Activated naive CD4-positive, alpha-beta T cell treated with Interleukin-2 at 50 U/mL for 16 hours (primary cell): ENCODE measurements around the gene MYOM3.
A peak's percentile ranks its signal among the peaks of the same experiment; 100 is the strongest.

Experiments
- DNase-seq: peaks from one replicate; pipeline ENCODE4 v3.0.0-alpha.2; 2020

Gene MYOM3

DNA sequence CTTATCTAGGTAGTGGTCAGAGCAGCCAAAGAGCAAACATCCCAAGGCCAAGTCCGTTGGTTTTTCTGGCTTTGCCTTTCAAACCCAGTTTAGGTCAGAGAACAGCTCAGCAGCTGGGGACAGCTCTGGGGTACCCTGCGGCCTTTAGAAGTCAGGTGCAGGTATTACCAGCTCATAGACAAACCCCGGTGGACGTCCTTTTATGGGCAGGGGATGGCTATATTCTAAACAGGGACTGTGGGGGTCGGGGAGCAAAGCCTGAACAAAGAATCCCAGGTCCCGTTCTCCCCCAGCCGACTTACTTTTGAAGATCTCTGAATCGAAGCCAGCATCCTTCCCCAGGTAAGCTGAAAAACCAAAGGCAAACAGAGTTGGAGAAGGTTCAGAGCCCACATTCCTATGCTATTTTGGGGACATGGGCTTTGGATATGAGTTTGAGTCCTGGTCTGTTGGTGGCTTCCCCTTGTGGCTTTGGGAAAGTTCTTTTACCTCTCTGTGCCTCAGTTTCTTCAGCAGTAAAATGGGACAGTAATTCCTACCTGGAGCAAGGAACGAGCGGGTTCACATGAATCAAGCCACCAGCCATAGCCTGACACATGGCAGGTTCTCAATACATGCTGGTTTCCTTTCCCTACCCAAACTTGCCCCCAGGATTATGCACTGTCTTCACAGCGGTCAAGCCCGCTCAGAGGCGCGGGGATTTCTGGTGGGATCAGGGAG is 16.6 kb downstream of the MYOM3 start:
- DNase-seq = no peak

DNA sequence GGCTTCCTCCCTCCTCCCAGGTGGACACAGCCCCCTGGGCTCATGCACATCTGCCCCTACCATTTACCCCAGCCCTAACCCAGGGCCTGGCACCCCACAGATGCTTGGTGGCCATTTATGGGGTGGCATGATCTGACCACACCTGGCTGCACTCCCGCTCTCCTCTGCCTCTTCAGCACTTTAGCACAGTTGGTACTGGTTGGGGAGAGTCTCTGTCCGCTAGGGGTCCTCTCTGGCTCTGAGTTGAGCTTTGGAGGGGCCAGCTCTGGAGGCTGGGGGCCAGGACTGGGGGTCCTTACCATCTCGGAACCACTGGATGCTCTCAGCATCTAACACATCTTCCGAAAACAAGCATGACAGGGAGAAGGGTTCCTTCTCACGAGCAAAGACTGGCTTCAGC is 17.4 kb downstream of the MYOM3 start:
- DNase-seq = no peak

DNA sequence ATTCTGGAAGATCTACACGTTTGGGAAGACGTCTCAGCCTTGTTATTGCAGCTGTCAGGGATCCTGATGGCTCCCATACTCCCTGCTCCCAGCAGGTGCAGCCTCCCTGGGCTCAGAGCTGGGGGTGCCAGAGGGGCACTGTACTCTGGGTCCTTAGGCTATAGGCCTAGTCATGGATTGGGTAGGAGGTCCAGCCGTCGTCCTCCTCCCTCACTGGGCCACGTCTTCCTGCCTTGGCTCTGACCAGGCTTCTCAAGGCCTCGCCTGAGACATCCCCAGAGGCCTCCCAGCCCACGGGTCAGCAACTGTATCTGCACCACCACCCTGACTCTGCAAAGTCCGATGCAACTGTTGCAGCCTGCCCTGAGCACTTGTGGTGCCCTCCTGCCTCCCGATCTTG is 18.2 kb downstream of the MYOM3 start:
- DNase-seq = no peak

DNA sequence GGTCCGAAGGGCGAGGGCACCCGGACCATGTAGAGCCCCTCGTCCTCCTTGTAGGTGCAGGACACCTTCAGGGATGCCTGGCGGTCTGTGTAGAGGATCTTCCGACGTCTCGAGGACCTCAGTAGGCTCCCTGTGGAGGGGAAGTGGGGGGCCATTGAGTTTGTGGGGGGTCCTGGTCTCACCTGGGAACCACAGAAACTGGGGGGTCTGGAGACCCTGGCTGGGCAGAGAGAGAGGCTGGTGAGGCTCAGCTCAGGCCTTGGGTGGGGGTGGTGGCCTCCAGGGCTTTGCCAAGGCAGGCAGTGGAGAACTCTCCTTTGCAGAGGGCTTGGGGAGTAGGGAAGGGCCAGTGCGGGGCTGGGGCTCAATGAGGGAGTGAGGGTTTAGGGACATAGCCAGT is 19.0 kb downstream of the MYOM3 start:
- no peak for DNase-seq

DNA sequence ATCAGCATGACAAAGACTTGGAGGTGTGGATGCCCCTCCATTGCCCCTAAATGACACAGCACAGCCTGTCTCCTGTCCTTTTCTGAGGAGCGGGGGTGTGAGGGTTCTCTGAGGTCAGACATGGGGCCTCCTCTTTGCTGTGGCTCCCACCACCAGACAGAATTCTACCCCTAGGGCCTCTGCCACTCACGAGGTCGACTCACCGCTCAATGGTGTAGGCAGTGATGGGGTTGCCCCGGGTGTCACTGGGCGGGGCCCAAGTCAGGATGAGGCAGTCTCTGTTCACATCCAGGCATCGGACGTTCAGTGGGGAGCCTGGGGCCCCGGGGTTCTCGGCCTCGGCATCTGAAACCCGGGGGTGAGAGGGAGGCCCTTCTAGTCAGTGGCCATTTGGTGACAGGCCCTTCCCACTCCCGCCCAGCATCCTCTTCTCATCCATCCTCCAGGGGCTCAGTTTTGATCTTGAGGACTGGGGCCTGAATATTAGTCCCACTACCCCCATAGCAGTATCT is 19.9 kb downstream of the MYOM3 start:
- DNase-seq = no peak

DNA sequence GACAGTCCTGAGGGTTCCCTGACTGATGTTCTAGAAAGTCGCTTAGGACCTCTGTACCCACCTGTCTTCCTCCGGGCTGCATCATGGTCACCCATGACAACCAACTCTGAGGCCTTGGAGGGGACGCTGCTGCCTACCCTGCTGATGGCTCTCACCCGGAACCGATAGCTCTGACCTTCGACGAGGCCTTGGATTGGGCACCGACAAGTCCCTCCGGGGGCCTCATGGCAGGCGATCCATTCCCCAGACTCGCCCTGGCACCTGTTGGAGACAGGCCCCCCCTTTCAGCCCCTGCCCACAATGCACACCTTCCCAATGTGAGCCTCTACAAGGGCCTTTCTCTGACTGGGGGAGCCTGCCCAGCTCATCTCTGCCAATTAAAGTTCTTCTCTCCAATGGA is 21.2 kb downstream of the MYOM3 start:
- no peak for DNase-seq

DNA sequence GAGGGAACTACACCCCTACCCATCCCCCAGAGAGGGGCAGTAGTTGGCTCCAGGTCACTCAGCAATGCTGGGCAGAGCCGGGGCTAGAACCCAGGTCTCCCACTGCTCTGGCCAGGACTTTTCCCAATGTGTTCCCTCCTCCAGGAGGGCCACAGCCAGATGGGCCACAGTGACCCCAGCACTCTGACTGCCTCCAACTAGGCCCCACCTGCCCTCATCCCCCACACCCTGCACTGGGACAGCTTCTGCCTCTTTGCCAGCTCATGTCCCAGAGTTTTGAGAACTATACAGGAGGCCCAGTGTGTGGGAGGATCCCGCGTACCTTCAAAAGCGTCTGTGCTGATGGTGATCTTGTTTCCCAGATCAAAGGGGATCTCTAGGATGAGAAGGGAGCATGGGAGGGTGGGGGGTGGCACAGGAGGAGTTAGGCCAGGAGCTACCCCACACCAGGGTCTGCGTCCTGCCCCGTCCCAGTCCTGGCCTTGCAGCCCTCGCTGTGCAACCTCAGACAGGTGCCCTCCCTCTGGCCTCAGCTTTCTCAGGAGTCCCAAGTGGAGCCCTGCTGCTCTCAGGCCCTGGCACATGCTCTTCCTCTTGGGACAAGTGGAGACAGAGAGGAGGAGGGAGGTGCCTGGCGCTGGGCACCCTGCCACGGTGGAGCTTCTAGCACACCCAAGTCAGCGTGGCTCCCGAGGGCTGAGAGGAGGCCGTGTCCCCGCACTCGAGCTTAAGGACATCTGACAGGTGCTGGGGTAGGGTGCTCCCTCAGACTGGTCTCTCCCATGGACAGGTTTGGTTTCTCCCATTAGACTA is 22.0 kb downstream of the MYOM3 start:
- no peak for DNase-seq

DNA sequence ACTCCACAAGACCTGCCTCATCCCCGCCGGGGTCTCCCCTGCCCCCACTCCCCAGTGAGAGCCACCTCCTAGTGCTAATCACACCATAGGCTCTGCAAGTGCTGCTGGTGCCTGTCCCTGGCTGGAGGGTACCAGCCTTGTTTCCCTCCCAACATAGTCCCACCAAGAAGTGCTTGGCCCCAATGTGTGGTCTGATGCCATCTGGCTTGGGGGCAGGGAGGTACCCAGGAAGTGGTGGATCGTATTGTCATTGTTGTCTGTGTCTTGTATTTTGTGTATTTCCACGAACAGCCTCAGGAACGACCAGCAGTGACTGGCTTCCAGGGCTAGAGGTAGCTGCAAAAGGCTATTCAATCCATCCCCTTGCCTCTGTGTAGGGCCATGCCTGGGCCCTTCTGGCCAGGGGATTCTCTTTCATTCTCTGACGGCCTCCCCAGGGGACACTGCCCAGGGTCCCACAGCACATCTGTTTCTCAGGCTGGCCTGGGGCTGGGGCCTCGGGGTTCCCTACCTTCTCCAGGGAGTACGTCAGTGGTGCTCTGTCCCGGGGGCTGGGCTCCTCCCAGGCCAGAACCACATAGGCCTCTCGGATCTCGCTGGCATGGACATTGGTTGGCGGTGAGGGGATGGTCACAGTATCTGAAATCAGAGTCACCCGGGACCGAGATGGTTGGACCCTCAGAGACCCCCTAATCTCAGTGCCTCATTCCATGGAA is 22.8 kb downstream of the MYOM3 start:
- DNase-seq = no peak

DNA sequence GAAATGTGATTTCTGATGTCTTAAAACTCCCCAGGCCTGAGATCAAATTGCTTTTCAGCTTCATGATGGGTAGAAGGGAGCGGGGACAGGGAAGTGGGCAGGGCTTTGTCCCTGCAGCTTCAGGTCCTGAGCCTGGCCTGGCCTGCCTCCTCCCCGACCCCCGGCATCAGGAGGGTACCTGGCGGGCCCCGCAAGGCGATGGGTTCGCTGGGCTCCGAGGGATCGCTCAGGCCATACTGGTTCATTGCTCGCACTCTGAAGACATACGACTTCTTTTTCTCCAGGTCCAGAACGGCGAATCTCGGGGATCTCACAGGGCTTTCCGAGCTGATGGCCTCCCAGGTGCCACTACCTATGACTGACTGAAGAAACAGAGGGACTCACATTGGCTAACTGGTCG is 25.5 kb downstream of the MYOM3 start:
- DNase-seq = no peak

DNA sequence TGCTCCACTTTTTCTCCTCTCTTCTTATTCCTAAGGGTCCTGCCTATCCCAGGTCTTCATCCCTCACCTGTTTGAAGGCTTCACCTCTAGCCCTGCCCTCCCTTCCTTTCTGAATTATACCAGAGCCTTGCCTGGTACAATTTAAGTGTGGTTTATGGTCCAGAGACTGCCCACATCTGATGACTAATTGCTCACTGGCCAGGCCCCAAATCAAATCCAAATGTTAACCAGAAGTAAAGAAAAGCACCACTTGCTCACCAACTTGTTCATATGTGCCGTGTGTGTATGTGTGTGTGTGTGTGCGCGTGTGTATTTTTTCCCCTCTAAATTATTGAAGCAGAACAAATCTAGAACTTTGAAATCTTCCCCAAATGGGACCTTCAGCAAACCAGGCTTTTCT is 26.4 kb downstream of the MYOM3 start:
- DNase-seq = no peak

DNA sequence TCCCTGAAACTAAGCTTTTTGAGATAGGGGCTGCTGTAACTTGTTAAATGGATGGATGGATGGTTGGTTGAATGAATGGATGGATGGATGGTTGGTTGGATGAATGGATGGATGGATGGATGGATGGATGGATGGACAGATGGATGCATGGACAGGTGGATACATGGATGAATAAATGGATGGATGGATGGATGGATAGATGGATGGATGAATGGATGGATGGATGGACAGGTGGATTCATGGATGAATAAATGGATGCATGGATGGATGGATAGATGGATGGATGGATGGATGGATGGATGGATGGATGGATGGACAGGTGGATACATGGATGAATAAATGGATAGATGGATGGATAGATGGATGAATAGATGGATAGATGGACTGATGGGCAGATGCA is 26.9 kb downstream of the MYOM3 start:
- no peak for DNase-seq

DNA sequence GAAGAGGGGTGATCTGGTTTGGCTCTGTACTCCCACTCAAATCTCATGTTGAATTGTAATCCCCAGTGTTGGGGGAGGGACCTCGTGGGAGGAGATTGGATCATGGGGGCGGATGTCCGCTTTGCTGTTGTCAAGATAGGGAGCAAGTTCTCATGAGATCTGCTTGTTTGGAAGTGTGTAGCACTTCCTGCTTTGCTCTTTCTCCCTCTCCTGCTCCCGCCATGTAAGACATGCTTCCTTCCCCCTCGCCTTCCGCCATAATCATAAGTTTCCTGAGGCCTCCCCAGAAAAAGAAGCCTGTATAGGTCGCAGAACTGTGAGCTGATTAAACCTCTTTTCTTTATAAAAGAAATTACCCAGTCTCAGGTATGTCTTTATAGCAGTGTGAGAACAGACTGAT is 27.9 kb downstream of the MYOM3 start:
- no peak for DNase-seq

DNA sequence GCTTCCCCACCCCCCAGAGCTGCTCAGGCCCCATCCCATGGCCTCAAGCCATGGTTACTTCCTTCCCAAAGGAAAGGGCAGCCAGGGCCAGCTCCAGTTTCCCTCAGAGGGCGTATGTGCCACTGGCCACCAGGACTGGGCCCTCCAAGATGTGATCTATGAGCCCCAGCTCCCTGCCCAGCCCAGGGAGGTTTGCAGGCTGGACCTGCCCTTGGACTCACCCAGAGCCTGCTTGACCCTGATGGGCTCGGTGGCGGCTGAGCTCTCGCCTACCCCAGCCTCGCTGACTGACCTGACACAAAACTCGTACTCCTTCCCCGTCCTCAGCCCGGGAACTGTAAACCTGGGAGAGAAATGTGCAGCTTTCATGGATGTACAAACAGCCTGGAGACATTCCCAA is 29.6 kb downstream of the MYOM3 start:
- no peak for DNase-seq

DNA sequence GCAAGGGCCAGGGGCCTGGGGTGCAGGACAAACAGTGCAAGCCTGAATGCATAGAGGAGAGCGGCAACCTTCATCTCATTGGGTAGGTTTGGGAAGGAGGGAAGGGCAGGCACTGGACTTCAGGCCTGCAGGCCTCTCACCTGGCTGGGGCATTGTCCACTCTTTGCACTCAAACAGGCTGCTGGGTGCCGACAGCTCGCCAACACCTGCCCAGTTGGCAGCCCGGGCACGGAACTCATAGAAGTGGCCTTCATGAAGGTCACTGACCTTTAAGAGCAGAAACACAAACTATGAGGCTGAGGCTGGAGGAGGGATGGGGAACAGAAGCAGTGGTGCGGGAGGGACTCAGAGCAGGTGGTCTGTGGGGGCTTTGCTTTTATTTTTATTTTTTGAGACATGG is 30.7 kb downstream of the MYOM3 start:
- no peak for DNase-seq

DNA sequence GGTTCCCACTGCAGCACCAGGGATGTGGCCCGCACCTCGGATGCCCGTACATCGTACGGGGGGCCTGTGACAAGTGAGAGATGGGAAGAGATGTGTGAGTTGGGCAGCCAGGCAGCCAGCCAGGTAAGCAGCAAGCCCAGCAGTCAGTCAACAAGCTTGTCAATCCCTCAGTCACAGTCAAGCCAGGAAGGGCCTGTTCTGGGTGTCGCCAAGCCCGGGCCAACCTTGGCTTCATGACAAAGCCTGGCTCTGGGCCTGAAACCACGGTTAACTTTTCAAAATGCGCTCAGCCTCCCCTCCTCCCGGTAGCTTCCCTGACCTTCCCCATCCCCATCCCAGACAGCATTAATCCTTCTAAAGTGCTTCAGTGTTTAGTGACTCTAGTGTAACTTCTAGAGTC is 31.8 kb downstream of the MYOM3 start:
- no peak for DNase-seq

DNA sequence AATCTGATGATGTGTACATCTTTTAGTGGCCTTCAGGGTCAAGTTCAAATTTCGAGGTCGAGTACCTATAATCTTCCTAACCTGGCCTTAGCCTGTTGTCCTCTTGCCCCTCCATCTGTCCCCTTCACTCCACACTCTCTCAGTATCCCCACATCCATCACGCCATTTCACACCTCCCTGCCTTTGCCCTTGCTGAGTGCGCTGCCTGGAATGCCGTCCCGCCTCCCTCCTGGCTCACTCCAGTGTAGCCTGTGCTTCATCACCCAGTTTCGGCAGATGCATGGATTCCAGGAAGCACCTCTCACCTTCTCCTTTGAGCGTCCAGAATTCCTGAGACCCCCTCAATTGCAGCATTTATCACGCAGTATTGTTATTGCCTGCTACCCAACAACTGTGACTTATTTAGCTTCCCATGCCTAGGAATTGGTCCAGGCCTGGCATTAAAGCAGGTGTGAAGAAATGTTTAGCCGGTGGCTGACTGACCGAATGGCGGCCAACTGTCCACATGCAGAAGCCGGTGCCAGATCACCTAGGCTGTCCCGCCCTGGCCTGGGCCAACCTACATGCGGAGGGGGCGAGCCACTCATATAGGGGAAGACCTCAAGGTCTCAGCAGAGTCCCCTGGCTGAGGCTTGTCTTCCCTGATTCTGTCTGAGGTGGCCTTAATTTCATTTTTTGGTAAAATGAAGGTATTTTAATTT is 34.5 kb downstream of the MYOM3 start:
- DNase-seq = no peak

DNA sequence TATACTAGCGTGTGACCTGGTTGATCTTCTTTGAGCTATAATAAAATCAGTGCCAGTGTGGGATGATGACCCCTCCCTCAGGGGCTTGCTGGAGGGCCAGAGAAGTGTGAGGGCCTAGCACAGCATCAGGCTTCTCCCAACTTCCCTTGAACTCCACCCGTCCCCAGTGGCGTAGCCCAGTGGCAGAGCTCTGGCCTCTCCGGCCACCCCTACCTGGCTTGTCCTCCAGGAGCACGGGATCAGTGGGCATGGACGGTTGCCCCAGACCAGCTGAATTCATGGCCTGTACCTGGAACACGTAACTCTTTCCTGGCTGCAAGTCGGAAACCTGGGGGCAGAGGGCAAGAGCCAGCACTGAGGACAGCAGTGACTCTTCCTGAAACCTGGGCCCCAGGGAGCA is 36.0 kb downstream of the MYOM3 start:
- no peak for DNase-seq

DNA sequence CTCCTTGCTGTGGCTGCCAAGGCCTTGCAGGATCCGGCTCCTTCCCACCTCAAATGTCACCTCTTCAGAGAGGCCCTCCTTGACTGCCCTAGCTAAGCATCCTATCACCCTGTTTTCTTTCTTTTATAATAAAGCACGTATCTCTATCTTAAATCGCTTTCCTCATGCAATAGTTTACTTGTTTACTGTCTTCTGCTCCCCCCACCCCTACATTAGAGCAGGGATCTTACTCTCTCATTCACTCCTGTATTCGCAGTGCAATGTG is 36.4 kb downstream of the MYOM3 start:
- DNase-seq = no peak

DNA sequence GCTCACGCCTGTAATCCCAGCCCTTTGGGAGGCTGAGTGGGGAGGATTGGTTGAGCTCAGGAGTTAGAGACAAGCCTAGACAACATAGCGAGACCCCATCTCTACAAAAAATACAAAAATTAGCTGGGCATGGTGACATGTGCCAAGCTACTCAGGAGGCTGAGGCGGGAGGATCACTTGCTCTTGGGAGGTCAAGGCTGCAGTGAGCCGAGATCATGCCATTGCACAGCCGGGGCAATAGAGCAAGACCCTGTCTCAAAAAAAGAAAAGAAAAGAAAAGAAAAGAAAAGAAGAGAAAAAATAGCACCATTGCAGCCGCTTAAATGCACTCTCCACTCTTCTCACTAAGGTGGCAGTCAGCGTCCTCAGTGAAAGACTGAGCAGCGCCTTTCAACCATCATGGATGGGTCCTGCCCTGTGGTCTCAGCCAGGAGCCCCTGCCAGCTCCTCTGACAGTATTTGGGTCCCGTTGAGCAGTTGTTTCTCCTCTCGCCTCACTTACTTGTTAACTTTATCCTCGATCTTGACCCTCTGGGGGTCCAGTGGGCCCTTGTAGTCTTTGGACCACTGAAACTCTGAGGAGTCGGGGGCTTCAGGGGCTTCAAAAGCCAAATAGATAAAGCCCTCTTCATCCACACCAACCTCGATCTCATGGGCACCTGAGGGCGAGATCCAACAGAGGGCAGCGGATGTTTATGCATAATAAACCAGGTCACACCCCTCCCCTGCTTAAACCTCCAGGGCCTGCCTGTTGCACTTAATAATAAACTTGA is 36.9 kb downstream of the MYOM3 start:
- no peak for DNase-seq

DNA sequence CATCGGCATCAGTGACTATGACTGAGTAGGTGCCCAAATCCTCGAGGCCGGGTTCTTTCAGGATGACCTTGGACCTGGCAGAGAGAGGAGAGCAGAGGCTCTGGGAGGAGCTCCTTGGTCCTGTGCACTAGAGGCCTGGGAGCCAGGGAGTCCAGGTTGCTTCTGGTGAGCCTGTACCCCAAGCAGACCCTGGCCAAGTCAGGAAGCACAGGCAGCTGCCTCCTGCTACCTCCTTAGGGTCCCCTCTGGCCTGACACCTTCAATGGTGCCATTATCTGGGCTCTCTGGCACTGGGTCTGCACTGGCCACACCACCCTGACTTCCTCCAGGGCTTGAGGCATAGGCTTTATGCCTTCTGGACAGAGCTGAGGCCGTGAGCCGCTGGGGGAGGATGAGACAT is 37.7 kb downstream of the MYOM3 start:
- DNase-seq = no peak

DNA sequence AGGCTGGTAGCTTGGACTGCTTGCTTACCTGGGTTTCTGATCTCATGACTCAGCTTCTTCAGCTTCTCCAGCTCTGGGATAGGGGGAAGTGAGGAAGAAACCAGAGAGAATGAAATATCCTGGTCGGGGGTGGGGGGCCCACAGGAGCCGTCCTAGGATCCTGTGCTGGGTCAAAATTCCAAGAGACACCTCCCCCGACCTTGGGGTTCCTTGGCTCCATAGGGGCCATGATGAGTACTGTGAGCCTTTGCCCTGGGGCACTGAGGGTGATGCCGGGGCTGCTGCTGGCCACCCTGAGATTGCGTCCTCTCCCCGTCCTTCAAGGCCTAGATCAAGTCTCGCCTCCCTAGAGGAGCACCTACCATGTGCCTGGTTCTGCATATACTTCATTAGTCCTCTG is 40.0 kb downstream of the MYOM3 start:
- DNase-seq = no peak

DNA sequence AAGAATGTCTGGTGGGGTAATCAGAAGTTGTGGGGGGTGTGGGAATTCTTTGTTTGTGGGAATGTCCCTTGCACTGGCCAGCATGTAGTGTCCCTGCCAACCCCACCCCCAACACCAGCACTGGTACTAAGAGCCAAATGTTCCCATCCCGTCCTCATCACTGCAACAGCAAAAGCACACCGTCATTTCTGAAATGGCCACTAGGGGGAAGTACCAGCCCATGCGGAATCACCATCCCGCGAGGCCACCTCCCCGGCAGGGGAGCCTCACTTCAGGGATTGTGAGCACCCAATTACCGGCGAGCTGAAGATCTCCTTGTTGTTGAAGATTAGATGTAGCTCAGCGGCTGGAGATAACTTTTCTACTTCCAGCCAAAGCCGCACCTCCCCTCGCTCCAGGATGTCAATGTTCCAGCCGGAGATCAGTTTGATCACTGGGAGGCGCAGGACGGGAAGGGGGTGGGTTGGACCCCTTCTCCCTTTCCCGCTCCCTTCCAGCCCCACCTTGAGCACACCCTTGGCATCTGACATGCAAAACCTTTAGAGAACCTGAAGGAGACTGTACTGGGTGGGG is 41.0 kb downstream of the MYOM3 start:
- peak; percentile 73 for DNase-seq
